ENCODE data around the gene BPIFB6. TPM values are rescaled to one million over a fixed set of nuclear protein-coding genes. Genes with fewer than 3 reads are reported as not detected.

BPIFB6 gene
- total and polyA plus RNA-seq, 4 donors, result not detected

DNA sequence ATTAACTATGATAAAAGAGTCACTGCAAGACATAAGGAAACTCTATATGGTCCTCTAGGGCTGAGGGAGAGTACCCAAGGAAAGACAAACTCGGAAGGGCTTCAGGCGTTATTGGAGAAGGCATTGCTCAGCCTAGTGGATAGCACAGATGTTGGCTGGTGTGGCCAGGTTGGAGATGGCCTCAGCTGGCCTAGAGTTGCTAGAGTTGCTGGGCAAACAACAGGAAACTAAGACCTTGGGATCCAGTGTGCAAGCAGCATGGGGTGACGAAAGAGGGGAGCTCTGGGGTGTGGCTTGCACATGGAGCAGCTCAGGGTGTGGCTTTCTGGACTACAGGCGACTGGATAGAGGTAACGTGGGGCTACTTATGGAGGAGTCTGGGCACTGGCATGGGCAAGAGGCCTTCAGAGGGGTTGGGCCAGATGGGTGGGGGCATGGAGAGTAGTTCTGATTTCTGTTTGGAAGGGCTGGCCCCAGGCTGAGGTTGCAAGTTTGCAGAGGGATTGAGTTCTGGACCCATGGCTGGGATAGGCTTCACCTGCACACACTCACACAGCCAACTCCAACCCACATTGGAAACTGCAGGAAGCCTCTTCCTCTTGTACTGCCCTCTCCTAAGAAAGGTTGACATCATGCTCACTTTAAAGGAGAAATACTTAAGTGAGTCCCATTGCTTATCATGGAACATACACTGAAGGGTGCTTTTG is 5.2 kb upstream of the BPIFB6 start:
- H3K9ac ChIP-seq (ENCODE audit: low read depth in 1 of 2, low read length in 2 of 2), result no peak overlapping the region

GRCh38 chr20:33026779-33027759 is 4.4 kb upstream of the BPIFB6 start:
- Histone ChIP-seq H3K27ac (ENCODE audit: low read depth in 1 of 2, low read length in 2 of 2) (no peak overlapping the region), H3K36me3 (ENCODE audit: control insufficient read depth in 4 of 4, insufficient read depth in 3 of 4, low read depth in 1 of 4, low read length in 3 of 4) (no peaks in the 10 kb centered on the region), H3K27me3 (ENCODE audit: control insufficient read depth in 4 of 4, insufficient read depth in 4 of 4, low read length in 3 of 4) (peaks cover 0 to 2% (median 0%) of the 10 kb centered on the region in 4 donors), H3K9me3 (ENCODE audit: control insufficient read depth in 4 of 4, low read length in 3 of 4) (no peaks in the 10 kb centered on the region), H3K4me1 (ENCODE audit: control insufficient read depth in 4 of 4, insufficient read depth in 4 of 4, low read length in 3 of 4) (no peaks in the 10 kb centered on the region), H3K4me3 (ENCODE audit: low read depth in 1 of 3, low read length in 3 of 3) (no peak overlapping the region), H3K9ac (ENCODE audit: low read depth in 1 of 2, low read length in 2 of 2) (no peak overlapping the region)
- WGBS, result 83% methylated on average over 10 of the region's 10 CpGs
- no peak for TF ChIP-seq FOXA1 (IDR thresholded peaks at IDR 0.05)
- TF ChIP-seq, protein P1, sequence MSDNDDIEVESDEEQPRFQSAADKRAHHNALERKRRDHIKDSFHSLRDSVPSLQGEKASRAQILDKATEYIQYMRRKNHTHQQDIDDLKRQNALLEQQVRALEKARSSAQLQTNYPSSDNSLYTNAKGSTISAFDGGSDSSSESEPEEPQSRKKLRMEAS (IDR thresholded peaks at IDR 0.05), result no peak
- no peak for TF ChIP-seq YY1 (IDR thresholded peaks at IDR 0.05)
- TF ChIP-seq EGR1 (IDR thresholded peaks at IDR 0.05; ENCODE audit: low read depth in 2 of 2), result no peak
- TF ChIP-seq, protein P2, sequence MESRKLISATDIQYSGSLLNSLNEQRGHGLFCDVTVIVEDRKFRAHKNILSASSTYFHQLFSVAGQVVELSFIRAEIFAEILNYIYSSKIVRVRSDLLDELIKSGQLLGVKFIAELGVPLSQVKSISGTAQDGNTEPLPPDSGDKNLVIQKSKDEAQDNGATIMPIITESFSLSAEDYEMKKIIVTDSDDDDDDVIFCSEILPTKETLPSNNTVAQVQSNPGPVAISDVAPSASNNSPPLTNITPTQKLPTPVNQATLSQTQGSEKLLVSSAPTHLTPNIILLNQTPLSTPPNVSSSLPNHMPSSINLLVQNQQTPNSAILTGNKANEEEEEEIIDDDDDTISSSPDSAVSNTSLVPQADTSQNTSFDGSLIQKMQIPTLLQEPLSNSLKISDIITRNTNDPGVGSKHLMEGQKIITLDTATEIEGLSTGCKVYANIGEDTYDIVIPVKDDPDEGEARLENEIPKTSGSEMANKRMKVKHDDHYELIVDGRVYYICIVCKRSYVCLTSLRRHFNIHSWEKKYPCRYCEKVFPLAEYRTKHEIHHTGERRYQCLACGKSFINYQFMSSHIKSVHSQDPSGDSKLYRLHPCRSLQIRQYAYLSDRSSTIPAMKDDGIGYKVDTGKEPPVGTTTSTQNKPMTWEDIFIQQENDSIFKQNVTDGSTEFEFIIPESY (IDR thresholded peaks at IDR 0.05), result no peak
- TF ChIP-seq, protein P3, sequence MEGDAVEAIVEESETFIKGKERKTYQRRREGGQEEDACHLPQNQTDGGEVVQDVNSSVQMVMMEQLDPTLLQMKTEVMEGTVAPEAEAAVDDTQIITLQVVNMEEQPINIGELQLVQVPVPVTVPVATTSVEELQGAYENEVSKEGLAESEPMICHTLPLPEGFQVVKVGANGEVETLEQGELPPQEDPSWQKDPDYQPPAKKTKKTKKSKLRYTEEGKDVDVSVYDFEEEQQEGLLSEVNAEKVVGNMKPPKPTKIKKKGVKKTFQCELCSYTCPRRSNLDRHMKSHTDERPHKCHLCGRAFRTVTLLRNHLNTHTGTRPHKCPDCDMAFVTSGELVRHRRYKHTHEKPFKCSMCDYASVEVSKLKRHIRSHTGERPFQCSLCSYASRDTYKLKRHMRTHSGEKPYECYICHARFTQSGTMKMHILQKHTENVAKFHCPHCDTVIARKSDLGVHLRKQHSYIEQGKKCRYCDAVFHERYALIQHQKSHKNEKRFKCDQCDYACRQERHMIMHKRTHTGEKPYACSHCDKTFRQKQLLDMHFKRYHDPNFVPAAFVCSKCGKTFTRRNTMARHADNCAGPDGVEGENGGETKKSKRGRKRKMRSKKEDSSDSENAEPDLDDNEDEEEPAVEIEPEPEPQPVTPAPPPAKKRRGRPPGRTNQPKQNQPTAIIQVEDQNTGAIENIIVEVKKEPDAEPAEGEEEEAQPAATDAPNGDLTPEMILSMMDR (IDR thresholded peaks at IDR 0.05; ENCODE audit: low read depth, low read length, missing input control), result no peak
- no peak for TF ChIP-seq NR2F2 (IDR thresholded peaks at IDR 0.05)
- TF ChIP-seq SP1 (IDR thresholded peaks at IDR 0.05), result no peak
- no peak for TF ChIP-seq RAD21 (IDR thresholded peaks at IDR 0.05)
- DNase-seq (ENCODE audit: low spot score), result no peak

More for the DNA sequence above, 5.2 kb upstream of the BPIFB6 start:
- no peaks in the 10 kb centered on the region for H3K9me3 ChIP-seq (ENCODE audit: control insufficient read depth in 4 of 4, low read length in 3 of 4)
- H3K27ac ChIP-seq (ENCODE audit: low read depth in 1 of 2, low read length in 2 of 2), result no peak overlapping the region
- no peaks in the 10 kb centered on the region for H3K36me3 ChIP-seq (ENCODE audit: control insufficient read depth in 4 of 4, insufficient read depth in 3 of 4, low read depth in 1 of 4, low read length in 3 of 4)
- no peak overlapping the region for H3K4me3 ChIP-seq (ENCODE audit: low read depth in 1 of 3, low read length in 3 of 3)
- DNase-seq (ENCODE audit: low spot score), result no peak
- H3K4me1 ChIP-seq (ENCODE audit: control insufficient read depth in 4 of 4, insufficient read depth in 4 of 4, low read length in 3 of 4), result no peaks in the 10 kb centered on the region
- 76% methylated on average over 5 of the region's 5 CpGs for WGBS
- TF ChIP-seq FOXA2 (IDR thresholded peaks at IDR 0.05) (no peak), RXRA (IDR thresholded peaks at IDR 0.05) (no peak), EGR1 (IDR thresholded peaks at IDR 0.05; ENCODE audit: low read depth in 2 of 2) (no peak), JUND (IDR thresholded peaks at IDR 0.05) (no peak), HNF4A (conservative IDR thresholded peaks at IDR 0.05) (no peak), NR2F2 (IDR thresholded peaks at IDR 0.05) (no peak), GABPA (IDR thresholded peaks at IDR 0.05 in 1 of 2, conservative IDR thresholded peaks at IDR 0.05 in 1 of 2) (no peak), HNF4G (IDR thresholded peaks at IDR 0.05) (no peak)
- TF ChIP-seq, protein P2 (IDR thresholded peaks at IDR 0.05), result no peak
- peaks cover 0 to 2% (median 0%) of the 10 kb centered on the region in 4 donors for H3K27me3 ChIP-seq (ENCODE audit: control insufficient read depth in 4 of 4, insufficient read depth in 4 of 4, low read length in 3 of 4)
